DMS 273 (cell line): ENCODE results near the gene UROS.
A peak's percentile ranks its signal among the peaks of the same experiment; 100 is the strongest.

Source experiments
- DNase-seq: peaks from one replicate; lab custom pipeline; 2025; ENCODE audit not compliant: unreplicated experiment; lab: John Stamatoyannopoulos, UW

The UROS gene

DNA sequence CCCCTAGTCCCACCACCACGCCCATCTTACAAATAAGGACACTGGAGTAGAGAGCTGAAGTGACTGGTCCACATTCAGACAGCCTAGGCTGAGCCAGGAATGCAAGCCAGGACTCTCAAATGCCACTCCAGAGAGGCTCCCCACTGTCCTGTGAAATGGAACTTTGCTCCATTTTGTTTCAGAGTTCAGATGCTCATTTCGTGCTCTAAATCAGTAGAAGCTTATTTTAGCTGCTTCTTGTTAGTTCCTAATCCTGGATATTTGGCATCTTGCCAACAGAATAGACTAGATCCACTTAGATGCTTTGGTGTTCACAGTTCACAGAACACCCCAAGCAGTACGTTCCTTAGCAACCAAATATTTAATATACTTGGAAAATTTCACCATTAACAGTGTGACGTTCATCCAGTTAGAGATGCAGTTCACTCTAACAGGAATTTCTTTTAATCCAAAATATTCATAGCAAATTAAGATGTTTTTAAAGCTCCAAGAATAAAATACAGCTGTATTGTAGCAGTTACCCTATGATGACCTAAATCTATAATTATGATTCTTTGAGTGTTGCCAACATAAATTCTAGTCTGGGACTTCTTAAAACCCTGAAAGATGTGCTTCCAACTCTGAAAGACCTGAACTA lies 54.7 kb downstream of the UROS start:
- DNase-seq, result peak; percentile 19

DNA sequence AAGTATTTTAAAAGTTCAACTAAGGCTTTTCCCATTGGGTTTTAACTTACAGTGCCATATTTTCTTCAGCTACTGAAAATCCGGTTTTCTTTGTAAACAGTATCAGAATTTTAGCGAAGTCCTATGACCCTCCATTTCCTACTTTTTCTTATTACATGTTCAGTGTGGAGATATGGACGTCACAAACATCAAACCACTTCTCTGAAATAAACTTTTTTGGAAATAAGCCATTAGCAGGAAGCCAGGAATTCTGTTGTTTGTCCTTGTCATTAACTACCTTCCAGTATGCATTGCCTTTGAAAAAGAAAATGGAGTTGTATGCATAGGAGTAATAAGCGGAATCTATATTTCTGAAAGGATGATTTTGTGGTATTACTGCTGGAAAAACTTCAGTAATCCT lies 56.5 kb downstream of the UROS start:
- no peak for DNase-seq

DNA sequence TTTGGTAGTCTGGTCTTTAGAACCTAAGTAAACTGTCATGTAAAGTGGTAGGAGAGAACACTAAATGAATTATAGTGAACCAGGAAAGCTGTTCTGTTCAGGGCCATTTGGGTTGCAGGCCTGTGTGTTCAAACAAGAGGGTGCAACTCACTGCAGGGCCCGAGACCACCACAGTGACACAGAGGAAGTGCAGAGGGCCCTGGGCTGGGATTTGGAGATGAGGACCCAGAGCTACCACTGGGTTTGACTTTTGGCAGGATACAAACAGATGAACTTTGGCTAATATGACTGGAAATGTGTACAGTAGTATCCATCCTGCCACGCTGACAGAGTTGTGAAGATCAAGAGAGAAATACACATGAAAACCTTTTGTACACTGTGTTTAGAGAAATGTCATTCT lies 57.2 kb downstream of the UROS start:
- DNase-seq, result no peak

DNA sequence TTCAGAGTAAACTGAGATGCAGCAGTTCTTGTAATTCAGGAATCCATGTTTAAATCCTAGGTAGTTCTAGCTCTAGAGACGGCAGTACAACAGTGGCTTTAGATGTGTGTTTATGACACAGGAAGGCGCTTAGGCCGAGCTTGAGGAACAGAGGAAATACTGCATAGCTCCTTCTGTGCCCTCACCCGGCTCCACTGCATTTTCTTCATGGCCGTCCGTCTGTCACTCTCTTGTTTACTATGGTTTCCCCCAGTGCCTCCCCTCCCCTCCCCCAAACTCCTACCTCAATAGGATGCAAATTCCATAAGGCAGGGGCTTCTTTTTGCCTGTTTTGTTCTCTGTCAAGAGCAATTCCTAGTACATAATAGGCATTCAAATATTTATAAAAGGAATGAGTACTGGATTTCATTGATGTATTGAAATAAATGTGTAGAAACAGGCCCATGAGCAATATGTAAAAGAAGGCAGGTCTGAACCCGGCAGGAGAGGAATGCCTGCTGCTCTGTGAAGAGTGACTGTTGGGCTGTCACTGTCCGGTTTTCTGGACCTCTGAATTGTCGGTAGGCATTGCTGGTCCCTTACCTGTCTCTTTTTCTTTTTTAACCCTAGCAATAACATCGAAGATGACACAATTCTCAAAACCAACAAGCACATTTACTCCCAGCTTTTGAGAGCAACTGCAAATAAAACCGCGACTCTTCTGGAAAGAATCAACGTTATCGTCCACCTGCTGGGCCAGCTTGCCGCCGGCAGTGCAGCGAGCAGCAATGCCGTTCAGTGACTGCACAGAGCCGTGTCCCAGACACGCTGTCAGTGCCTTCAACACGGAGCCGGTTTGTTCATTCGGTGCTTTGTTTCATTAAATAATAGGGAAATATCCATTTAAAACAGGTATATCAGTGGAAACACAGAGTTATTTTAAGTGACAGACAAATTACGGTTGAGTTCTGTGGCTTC lies 60.1 kb downstream of the UROS start:
- DNase-seq, result no peak

DNA sequence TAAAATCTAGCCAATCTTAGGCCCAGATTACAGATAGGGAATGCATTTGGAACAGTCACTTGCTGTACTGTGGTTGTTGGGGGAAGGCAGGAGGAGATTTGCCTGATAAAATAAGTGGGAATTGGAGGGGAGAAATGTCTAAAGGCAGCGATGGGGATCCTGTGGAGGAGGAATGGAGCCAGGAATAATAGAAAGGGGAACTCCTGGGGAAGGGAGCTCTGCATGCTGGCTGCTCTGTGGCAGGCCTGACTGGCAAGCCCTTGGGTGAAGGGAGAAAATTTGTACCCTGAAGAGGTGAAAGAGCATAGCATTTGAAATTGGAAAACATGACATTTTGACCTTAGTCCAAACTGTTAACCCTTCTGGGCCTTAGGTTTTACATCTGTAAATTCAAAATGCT lies 61.1 kb downstream of the UROS start:
- DNase-seq, result no peak

DNA sequence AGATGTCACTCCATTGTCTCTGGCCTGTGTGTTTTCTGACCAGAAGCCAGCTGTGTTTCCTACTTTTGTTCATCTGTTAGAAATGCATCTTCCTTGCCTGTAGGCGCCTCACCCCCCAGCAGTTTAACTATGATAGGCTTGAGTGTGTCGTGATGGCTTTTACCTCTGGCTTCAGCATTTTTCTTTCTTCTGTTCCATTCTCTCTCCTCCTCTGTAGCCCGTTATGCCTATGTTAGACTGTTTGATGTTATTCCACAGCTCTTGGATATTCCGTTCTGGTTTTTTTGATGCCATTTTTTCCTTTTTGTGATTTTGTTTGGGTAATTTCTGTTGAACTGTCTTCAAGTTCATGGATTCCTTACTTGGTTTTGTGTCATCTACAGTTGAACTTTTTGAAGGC lies 65.3 kb downstream of the UROS start:
- DNase-seq, result no peak

DNA sequence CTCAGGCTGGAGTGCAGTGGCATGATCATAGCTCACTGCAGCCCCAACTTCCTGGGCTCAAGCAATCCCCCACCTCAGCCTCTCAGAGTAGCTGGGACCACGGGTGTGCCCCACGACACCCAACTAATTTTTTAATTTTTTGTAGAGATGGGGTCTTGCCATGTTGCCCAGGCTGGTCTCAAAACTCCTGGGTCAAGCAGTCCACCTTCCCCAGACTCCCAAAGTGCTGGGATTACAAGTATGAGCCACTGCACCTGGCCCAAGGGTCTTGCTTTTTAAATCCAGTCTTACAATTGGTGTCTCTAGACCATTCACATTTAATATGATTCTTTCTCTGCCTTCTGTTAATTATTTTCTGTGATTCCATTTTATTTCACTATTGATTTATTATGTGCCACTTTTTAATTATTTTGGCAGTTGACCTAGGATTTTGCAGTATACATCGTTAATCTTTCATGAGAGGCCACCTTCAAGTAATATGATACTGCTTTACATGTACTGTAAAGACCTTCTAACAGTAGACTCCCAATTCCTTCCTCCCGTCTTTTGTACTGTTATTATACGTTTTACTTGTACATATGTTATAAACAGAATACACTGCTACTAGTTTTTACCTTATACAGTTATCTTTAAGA lies 66.1 kb downstream of the UROS start:
- DNase-seq, result no peak

DNA sequence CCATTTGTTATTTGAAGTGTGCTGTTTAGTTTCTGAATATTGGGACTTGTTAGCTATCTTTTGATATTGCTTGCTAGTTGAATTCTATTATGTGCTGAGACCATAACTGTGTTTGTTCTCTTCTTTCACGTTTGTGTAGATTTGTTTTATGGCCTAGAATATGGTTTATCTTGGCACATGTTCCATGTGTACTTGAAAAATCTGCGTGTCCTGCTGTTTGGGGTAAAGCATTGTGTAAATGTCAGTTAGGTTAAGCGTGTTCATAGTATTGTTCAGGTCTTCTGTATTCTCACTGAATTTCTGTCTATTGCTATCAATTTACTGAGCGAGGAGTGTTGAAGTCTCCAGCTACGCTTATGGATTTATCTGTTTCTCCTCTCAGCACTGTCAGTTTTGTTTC lies 66.9 kb downstream of the UROS start:
- DNase-seq, result no peak

DNA sequence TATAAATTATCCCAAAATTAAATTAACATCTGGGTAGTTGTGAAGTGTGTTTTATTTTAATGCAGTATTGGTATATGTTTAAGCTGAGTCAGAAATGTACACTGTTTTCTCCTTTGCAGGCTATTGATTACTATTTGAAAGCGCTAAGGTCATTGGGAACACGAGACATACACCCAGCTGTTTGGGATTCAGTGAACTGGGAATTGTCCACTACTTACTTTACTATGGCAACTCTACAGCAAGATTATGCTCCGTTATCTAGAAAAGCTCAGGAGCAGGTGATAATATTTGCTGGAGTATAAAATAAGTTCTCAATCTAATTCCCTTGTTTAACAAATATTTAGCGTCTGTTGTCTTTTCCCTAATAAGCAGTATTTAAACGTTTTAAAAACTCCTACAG lies 75.6 kb downstream of the UROS start:
- no peak for DNase-seq

DNA sequence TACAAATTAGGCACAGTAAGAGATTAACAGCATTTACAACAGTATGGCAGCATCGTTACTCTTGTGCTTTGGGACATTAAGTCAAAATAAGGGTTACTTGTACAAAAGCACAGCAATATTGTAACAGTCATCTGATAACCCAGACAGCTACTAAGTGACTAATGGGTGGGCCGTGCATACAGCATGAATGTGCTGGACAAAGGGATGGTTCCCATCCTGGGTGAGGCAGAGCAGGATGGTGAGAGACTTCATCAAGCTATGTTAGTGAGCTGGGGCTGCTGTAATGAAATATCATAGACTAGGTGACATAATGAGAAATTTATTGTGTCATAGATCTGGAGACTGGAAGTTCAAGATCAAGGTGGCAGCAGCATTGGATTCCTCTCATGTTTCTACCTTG lies 78.1 kb downstream of the UROS start:
- DNase-seq, result no peak

DNA sequence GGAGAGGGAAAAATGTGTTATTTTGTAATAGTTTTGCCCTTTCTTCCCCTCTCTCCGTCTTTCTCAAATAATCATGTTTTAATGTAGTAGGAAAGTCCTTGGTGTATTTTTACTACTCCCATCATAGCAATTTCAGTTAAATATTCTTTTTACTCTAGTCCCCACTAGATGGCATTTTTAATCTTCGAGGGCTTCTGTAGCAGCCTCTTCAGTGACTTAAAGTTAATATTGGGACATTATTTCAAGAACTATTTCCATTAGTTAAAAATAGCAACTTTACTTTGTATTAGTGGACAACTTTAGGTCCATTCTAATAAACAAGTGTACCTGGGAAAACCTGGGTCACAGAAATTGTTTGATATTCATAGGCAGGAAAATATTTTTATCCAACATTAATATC lies 80.6 kb downstream of the UROS start:
- DNase-seq, result peak; percentile 0

DNA sequence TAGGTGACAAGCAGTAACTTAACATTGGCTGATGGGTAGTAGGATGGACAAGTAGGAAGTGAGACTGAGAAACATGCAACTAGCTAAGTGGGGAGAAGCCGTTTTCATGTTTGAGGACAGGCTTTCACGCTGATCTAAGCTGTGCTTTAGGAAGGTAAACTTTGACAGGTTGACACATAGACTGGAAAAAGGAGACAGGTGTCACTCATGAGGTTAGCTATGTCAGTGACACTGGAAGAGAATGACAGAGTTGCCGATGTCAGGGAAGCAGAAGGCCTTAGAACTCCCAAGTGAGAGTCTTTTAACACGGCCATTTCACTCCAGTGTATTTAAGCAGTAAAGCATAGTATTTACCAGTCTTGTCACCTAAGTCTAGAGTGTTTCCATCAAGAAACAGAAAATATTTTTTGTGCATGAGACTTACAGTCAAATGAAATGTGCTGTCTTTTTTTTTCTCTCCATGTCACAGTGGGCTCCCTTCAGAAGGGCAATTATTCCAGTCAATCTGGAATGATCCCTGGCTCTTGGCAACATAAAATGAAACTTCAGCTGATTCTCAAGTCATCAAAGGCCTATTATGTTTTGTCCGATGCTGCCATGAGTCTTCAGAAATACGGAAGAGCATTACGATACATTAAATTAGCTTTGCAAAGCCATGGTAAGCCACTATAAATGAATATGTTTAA lies 82.9 kb downstream of the UROS start:
- no peak for DNase-seq
